SK-N-MC (cell line): ENCODE measurements around the gene NOTCH4.

Source experiments
- DNase-seq: peaks from one replicate; pipeline ENCODE4 v3.0.0-alpha.2; 2011; ENCODE audit warnings: low read depth, low spot score
- H3K27ac ChIP-seq: fragments of 200-600 bp; sonication (generic); 2 replicates; pipeline ENCODE4 v1.5.1; 2016; ENCODE audit warnings: mixed run types
- H3K36me3 ChIP-seq: fragments of 200-600 bp; sonication (generic); 2 replicates; pipeline ENCODE4 v1.6.1; 2017; ENCODE audit warnings: antibody characterized with exemption, low read length, mixed read lengths; ENCODE audit not compliant: insufficient read depth
- H3K4me3 ChIP-seq: fragments of 200-600 bp; sonication (generic); 2 replicates; pipeline ENCODE4 v1.5.1; 2016
- H3K9ac ChIP-seq: fragments of 200-600 bp; sonication (generic); 2 replicates; pipeline ENCODE4 v1.8.0; 2017; ENCODE audit warnings: mixed run types, mixed read lengths; ENCODE audit not compliant: insufficient read length
- H3K9me3 ChIP-seq: fragments of 200-600 bp; sonication (generic); 2 replicates; pipeline ENCODE4 v1.6.1; 2017; ENCODE audit warnings: low read depth, mild to moderate bottlenecking, antibody characterized with exemption, low read length, moderate library complexity, mixed read lengths
- EZH2 ChIP-seq: fragments of 200-600 bp; sonication (generic); IDR thresholded peaks from one replicate; pipeline ENCODE4 v1.6.1; 2017; ENCODE audit warnings: antibody characterized with exemption
- FOXP2 ChIP-seq: optimal IDR thresholded peaks from 2 replicates; pipeline ENCODE3; 2011; ENCODE audit warnings: mild to moderate bottlenecking, moderate library complexity; ENCODE audit not compliant: insufficient read depth; ENCODE audit errors: extremely low read length, control extremely low read depth
- POLR2AphosphoS5 ChIP-seq: IDR thresholded peaks from 2 replicates; pipeline ENCODE4 v1.6.1; 2012; ENCODE audit warnings: mild to moderate bottlenecking, low read depth, low read length, borderline replicate concordance

The NOTCH4 gene

GRCh38 chr6:32175322-32175710, 48.6 kb downstream of the NOTCH4 start:
- peak overlapping the region; percentile 95 for H3K9ac ChIP-seq
- peaks cover 15% of the 10 kb centered on the region; the same call in 1 of the 2 replicates for H3K36me3 ChIP-seq
- H3K4me3 ChIP-seq, result peak overlapping the region; percentile 89
- no peak for DNase-seq
- TF ChIP-seq EZH2, result no peak
- TF ChIP-seq POLR2AphosphoS5, result no peak
- TF ChIP-seq FOXP2, result no peak
- no peaks in the 10 kb centered on the region for H3K9me3 ChIP-seq
- no peak overlapping the region for H3K27ac ChIP-seq

- no peak overlapping the region for H3K27ac ChIP-seq
- H3K4me3 ChIP-seq, result peak overlapping the region; percentile 89
- peaks cover 22% of the 10 kb centered on the region for H3K36me3 ChIP-seq
- H3K9ac ChIP-seq, result no peak overlapping the region
- no peak for DNase-seq
- H3K9me3 ChIP-seq, result no peaks in the 10 kb centered on the region
- TF ChIP-seq EZH2, result no peak
- no peak for TF ChIP-seq POLR2AphosphoS5
- no peak for TF ChIP-seq FOXP2
Observed at GRCh38 chr6:32174416-32174815, 49.5 kb downstream of the NOTCH4 start.

- Histone ChIP-seq H3K27ac (no peak overlapping the region), H3K9me3 (no peaks in the 10 kb centered on the region), H3K9ac (no peak overlapping the region), H3K4me3 (no peak overlapping the region), H3K36me3 (peaks cover 32% of the 10 kb centered on the region)
- TF ChIP-seq FOXP2 (no peak), EZH2 (no peak), POLR2AphosphoS5 (no peak)
- no peak for DNase-seq
Observed at GRCh38 chr6:32173051-32173727, 50.7 kb downstream of the NOTCH4 start.

GRCh38 chr6:32171234-32171633, 52.6 kb downstream of the NOTCH4 start:
- TF ChIP-seq EZH2 (no peak), FOXP2 (no peak), POLR2AphosphoS5 (no peak)
- Histone ChIP-seq H3K36me3 (peaks cover 45% of the 10 kb centered on the region), H3K27ac (no peak overlapping the region), H3K9me3 (no peaks in the 10 kb centered on the region), H3K4me3 (no peak overlapping the region), H3K9ac (no peak overlapping the region)
- DNase-seq, result no peak

GRCh38 chr6:32170294-32170693, 53.6 kb downstream of the NOTCH4 start:
- H3K9me3 ChIP-seq, result no peaks in the 10 kb centered on the region
- H3K27ac ChIP-seq, result no peak overlapping the region
- no peak for DNase-seq
- peaks cover 45% of the 10 kb centered on the region for H3K36me3 ChIP-seq
- no peak overlapping the region for H3K4me3 ChIP-seq
- no peak overlapping the region for H3K9ac ChIP-seq
- TF ChIP-seq POLR2AphosphoS5 (no peak), FOXP2 (no peak), EZH2 (no peak)

- no peak for DNase-seq
- Histone ChIP-seq H3K36me3 (peaks cover 45% of the 10 kb centered on the region), H3K27ac (no peak overlapping the region)
Observed at GRCh38 chr6:32168807-32169591, 54.9 kb downstream of the NOTCH4 start.

GRCh38 chr6:32168350-32168749, 55.5 kb downstream of the NOTCH4 start:
- no peak overlapping the region for H3K4me3 ChIP-seq
- DNase-seq, result no peak
- peaks cover 45% of the 10 kb centered on the region for H3K36me3 ChIP-seq
- TF ChIP-seq FOXP2 (no peak), EZH2 (no peak)
- no peak overlapping the region for H3K9ac ChIP-seq
- 0 out of 2 replicates have a peak overlapping the region, but pooled peaks have one; percentile 22 for H3K27ac ChIP-seq
- H3K9me3 ChIP-seq, result no peaks in the 10 kb centered on the region

More at GRCh38 chr6:32168807-32169591, 54.9 kb downstream of the NOTCH4 start:
- TF ChIP-seq FOXP2 (no peak), POLR2AphosphoS5 (peak; percentile 15; the same call in 1 of the 2 replicates)
- Histone ChIP-seq H3K9ac (no peak overlapping the region), H3K4me3 (no peak overlapping the region), H3K9me3 (no peaks in the 10 kb centered on the region)

- H3K9me3 ChIP-seq, result no peaks in the 10 kb centered on the region
- H3K36me3 ChIP-seq, result peaks cover 47% of the 10 kb centered on the region
- H3K9ac ChIP-seq, result no peak overlapping the region
- peak overlapping the region; percentile 22; the same call in 1 of the 2 replicates for H3K27ac ChIP-seq
- no peak for TF ChIP-seq POLR2AphosphoS5
- no peak for TF ChIP-seq FOXP2
- TF ChIP-seq EZH2, result no peak
- H3K4me3 ChIP-seq, result no peak overlapping the region
- no peak for DNase-seq
Observed at GRCh38 chr6:32167761-32168262, 56.1 kb downstream of the NOTCH4 start.
